ENCODE data around the gene DZANK1.
"Not testable (repeated sequence)": the region's sequence is repeated elsewhere in the genome, so short reads cannot be mapped to it uniquely, and the experiment has no call there.

DZANK1 gene

DNA sequence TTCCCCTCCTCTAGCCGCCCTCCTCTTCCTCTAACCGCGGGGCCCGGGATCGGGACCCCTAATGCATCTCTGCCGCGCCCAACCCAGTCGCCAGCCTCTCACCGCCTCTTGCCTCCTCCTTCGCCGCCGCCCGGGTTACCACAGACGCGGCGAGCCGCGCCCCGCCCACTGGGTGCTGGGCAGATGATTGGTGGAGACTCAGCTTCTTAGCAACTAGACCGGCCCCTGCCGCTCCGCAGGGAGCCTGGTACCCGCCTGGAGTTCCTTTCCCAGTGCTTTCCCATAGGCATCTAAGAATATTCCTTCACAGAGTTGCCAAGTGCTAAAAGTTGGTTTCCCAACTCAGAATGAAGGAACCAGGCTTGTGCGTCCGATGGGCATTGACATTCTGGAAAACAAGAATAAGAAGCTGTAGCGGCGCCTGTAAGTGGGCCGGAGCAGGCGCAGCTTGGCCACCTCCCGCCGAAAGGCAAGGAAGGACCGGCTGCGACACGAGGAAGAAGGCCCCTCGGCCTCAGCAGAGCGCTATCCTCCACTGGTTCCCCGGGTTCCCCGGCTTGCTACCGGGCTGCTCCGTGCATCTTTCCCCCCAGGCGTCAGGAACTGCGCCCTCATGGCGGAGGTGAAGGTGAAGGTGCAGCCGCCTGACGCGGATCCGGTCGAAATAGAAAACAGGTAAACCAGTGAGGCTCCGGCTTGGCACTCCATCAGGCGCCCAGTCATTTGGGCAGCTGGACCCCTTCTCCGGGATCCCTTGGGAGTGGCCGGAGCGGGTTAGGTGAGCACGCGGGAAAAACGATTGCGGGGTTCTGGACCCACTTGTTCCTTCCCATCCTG lies at the start of gene DZANK1, which contains the start of gene POLR3F:
Gene DZANK1, minus strand, starts transcription at position 137 of the 837 bp plus-strand sequence. CDS start 1,672 bp downstream, outside the sequence.
Gene POLR3F, plus strand, starts transcription at position 497 of the 837 bp plus-strand sequence. Its CDS starts 117 bp downstream, at position 614.
- DNase-seq = peak; percentile 96

DNA sequence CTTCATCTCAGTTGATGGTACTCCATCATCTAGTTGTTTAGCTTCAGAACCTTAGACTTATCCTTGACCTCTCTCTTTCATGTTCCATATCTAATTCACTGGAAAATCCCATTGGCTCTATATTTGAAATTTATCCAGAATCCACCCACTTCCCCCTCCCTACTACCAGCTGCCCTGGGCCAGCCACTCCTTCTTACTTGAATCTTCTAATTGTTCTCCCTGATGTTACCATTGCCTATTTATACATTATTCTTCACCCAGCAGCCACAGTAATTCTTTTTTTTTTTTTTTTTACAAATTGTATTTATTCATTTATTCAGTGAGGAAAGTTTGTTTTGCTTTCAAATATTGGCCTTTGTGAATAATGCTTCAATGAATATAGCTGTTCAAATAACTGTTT lies 49.1 kb upstream of the DZANK1 start:
- no peak for DNase-seq

DNA sequence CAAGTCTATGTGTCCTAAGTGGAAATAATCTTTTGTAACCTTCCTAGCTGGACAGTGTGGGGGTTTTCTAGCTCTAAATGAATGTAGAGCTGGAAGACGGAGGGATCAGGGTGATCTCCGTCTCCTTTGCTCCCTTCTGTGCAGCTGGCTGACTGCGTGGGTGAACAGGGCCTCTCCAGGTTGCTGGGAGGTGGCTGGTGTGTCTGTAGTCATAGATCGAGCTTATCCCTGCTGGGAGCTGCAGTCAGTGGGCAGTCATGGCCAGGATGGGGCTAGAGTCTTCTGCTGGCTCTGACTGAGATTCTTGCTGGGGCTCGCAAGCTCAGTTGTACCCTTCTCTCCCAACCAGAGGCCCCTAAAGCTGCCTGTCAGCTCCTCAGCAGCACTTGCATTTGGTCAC lies 47.3 kb upstream of the DZANK1 start:
- DNase-seq = no peak

DNA sequence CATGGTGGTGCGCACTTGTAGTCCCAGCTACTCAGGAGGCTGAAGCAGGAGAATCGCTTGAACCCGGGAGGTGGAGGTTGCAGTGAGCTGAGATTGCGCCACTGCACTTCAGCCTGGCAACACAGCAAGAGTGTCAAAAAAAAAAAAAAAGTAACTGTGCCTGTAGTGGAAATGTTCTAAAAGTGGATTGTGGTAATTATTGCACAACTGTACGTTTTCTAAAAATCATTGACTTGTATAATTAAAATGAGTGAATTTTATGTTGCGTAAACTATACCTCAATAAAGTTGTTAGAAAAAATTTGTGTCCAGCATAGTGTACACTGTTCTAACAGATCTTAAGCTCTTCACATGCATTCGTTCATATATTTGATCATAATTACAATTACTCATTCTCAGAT lies 46.4 kb upstream of the DZANK1 start:
- no peak for DNase-seq

DNA sequence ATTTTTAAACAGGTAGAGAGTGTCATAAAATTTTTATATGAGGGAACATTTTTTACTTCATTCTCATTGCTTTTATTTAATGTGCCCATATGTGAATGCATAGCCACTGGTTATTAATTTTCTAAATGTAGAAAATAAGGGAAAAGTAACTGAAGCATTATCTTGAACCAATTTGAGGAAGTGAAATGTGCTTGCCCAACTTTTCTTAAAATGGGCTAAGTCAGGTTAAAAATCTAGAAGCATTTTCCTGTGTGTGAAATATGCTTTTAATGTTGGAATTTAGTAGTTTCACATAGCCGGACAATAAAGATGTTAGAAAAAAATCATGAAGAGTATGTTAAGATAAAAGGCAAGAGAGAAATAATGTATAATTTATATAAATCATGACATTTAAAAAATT lies 44.7 kb upstream of the DZANK1 start:
- no peak for DNase-seq

DNA sequence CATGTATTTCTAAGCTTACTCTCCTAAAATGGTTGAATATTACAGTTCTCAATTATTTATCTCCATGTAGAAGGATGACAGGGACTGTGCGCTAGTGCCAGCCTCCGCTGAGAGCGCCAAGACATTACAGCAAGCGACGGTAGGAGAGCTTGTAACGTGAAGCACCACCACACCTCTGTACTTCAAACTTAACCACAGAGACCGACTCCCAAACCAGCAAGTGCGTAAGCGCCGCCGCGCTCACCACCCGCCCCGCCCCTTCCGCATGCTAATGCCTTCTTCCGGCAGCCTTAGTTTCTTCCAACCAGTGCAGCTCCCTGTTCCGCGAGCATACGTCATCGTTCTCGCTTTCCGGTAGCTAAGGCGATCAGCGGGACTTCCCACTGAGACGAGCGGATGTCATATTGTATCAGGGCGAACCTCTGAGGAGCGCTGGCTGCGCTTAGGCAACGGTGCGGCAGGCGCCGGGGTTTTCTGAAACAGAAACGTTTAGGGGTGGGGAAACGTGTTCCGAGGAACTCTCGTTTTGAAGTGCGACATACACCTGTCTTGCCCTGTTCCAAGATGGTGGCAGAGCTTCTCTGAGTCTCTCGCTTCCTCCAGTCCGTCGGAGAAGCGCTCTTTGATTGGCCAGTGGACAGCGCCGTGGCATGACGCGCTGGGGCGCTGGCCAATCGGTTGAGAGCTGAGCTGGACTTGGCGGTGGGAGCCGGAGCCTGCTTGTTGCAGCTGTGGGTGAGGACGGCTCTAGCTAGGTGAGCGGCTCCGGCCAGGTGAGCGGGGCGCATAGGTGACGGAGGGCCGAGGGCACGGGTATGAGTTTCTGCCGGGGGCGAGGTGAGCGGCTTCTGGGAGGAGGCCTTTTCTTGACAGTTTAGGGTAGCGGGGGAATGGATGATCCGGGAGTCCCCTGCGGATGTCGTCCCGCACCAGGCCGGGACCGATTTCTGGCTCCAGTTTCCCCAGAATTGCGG lies 40.7 kb upstream of the DZANK1 start, which contains the start of gene SEC23B:
Gene SEC23B, plus strand, starts transcription at position 723 of the 974 bp plus-strand sequence. CDS start 2,896 bp downstream, outside the sequence.
- DNase-seq = peak; percentile 98

DNA sequence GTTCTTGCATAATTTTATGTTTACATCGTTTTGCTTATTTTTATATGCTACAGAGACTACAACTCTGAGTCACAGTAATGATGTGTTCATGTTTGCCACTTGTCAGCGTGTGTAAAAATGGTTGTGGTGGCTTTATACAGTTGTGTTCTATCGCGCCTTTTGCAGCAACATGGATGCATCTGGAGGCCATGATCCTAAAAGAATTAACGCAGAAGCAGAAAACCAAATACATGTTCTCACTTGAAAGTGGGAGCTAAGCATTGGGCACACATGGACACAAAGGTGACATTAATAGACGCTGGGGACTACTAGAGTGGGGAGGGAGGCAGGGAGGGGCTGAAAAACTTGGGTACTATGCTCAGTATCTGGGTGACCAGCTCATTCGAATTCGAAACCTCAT lies 39.9 kb upstream of the DZANK1 start:
- peak; percentile 63 for DNase-seq

DNA sequence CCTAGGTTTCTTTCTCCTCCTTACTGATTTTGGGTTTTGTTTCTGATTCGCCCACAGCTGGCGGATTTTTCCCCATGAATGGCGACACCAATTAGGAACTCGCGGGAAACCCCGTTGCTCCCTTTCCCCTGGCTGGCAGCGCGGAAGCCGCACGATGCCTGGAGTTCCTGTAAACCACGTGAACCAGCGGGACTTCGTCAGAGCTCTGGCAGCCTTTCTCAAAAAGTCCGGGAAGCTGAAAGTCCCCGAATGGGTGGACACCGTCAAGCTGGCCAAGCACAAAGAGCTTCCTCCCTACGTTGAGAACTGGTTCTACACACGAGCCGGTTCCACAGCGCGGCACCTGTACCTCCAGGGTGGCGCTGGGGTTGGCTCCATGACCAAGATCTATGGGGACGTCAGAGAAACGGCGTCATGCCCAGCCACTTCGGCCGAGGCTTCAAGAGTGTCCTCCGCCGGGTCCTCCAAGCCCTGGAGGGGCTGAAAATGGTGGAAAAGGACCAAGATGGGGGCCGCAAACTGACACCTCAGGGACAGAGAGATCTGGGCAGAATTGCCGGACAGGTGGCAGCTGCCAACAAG lies 37.7 kb upstream of the DZANK1 start:
- no peak for DNase-seq

DNA sequence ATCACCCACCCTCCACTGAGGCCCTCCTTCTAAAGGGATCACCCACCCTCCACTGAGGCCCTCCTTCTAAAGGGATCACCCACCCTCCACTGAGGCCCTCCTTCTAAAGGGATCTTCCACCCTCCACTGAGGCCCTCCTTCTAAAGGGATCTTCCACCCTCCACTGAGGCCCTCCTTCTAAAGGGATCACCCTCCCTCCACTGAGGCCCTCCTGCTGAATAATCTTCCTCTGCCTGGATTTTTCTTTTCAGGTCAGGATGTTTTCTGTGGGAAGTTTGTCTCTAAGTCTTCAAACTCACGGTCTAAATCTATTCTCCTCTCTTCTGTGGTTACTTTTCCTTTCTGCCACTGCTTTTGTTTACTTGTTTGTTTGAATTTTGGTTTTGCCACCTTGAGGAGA lies 34.8 kb upstream of the DZANK1 start:
- DNase-seq = not testable (repeated sequence)

DNA sequence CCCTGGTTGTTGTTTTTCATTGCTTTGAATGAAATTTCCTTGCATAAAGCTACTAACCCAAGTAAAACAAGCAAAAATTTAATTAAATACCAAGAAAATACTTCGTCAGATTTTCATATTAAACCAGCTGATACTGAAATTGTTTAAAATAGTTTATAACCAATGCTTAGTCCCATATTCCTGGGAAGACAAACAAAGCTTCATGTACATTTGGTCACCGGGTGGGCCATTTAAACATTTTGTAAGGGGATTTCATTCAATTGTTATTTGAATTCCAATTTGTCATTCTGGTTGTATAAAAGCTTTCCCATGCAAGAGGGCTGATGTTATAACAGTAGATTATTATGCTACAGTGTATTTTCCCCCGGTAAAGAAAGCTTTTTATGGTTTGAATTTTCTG lies 30.8 kb upstream of the DZANK1 start:
- no peak for DNase-seq

DNA sequence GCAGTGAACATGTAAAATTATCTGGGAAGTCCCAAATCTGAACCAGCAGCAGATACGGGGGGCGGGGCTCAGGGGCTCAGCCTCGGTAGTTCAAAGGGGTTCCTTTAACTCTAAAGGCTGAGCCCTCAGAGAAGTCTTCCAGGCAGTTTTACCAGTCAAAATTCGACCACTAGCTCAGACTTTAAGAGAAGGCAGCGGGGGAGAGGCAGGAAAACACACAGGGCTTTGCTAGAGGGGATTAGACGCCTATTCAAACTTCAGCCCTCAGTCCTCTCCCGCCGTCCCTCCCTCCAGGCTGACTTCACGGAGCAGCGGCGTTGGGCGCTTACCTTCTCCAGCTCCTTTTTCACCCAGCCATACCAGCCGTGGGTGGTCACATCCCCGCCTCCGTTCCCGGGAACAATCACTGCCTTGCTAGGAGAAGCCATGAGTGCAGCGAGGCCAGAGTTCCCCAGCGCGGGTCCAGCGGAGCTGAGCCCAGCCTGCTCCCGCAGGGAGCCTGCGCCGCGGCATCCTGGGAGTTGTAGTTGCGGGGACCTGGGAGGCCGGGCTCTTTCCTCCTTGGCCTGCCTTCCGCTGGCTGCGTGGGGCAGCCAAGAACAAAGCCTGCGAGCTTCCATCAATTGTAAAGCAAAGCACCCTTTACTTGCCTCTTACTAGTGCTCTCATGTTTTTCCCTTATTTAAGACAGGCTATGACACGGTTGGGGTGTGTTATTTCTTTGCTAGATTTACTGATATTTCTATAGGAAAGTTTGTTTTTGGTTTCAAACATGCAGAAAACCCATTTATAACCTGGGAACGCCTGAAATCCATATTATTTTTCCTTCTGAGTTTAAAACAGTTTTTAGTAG lies 30.1 kb upstream of the DZANK1 start, which contains the start of gene RBBP9:
Gene RBBP9, minus strand, starts transcription at position 486 of the 853 bp plus-strand sequence. Its CDS starts 58 bp downstream, at position 428.
- DNase-seq = peak; percentile 89

DNA sequence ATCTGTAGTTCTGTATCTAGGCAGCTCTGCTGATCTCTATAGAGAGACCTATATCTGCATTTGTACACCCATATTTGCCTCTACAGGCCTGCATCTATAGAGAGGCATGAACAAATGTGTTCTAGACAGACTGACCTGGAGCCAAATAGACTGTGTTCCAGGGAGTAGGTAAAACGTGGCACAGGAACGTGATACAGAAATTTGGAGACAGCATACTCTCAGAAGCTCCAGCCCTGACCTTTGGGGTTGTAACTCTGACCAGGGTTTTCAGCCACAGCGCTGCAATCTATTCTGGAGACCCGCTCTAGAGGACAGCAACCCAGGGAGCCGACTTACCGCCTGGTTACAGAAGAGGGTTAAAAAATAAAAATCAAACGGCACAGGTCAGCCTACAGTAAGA lies 29.2 kb upstream of the DZANK1 start:
- peak; percentile 25 for DNase-seq

DNA sequence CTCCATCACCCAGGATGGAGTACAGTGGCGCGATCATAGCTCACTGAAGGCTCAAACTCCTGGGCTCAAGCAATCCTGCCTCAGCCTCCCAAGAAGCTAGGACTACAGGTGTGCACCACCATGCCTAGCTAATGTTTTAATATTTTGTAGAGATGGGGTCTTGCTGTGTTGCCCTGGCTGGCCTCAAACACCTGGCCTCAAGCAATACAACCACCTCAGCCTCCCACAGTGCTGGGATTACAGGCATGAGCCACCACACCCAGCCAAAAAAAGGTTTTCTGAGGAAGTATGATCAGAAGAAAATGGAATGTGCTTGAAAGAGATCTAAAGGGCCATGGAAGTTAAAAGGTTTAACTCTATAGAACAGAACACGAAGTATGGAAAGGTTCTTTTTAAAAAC lies 21.5 kb upstream of the DZANK1 start:
- DNase-seq = no peak

DNA sequence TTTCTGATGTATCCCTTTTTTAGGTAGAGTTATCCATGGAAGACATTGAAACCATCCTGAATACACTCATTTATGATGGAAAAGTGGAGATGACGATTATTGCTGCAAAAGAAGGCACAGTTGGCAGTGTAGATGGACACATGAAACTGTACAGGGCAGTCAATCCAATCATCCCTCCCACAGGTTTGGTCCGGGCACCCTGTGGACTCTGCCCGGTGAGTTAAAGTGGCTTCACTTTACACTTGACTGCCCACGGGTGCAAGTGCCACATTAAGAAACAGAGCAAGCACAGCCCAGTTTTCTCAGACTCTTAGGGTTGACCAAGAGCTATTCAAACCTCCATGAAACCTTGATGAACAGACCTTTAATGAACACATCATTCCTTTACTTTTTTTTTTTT lies 14.8 kb upstream of the DZANK1 start:
- no peak for DNase-seq

DNA sequence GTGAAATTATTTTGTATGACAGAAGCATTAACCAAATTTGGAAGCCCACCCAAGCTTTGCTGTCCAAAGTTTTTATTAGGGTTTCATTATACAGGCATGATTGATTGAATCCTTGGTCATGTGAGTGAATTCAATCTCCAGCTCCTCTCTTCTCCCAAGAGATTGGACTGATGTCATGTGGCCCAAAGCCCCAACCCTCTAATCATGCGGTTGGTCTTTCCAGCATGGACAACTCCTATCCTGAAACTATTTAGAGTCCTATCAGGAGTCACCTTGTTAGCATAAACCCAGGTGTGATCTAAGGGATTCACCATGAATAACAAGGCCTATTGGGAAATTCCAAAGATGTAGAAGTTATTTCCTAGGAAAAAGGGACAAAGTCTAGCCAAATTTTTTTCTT lies 11.0 kb upstream of the DZANK1 start:
- no peak for DNase-seq

DNA sequence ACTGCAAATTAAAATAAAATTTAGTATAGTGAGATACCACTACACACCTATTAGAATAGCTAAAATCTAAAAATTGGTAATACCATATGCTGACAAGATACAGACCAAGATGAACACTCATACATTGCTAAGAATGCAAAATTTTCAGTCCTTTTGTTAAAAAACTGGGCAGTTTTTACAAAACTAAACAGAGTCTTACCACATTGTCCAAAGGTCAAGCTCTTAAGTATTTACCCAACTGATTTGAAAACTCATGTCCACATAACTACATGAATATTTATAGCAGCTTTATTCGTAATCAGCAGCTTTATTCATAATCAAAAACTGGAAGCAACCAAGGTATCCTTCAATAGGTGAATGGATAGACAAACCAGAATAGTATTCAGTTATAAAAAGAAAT lies 10.4 kb upstream of the DZANK1 start:
- no peak for DNase-seq

DNA sequence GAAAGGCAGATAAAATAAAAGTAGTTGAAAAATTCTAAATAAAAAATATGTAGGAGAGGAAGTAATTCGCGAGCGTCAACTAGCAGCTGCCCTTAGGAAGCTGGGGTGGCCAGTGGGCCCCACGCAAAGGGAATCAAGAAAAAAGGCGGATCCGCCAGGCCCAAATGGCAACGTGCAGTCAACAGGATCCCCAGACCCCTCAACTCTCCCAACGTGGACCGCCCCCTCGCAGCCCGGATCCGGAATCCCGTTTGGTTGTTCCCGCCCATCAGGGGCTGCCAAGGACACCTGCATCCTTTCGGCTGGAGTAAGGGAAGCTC lies 296 bp downstream of the DZANK1 start:
- DNase-seq = no peak

DNA sequence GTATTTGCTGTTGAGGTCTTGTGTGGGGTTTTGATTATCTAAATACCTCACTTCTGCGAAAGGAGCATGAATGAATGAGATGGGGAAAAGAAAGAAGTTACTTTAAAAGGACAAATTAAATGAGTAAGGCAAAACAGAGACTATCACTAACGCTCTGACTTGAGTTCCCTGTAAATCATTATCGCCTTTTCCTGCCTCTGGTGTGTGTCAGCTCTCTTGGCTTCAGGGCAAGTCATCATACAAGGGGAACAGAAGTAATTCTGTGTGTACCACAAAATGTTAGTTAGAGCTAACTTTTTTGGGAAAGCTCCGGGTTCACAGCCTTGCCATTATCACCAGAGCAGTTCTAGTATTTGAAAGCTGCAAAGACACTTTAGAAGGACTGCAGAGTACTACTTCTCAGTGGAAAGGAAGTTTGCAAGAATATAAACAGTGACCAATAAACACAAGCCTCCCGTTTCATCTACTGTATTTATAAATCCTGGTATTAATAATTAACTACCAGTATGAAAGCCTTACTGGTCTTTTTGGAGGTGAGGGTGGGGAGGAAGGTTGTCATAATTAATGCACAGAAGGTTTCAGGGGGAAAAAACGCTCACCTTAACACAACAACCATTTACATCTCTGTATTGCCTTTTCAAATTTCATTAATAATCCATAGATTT lies 1.2 kb downstream of the DZANK1 start:
- DNase-seq = no peak

DNA sequence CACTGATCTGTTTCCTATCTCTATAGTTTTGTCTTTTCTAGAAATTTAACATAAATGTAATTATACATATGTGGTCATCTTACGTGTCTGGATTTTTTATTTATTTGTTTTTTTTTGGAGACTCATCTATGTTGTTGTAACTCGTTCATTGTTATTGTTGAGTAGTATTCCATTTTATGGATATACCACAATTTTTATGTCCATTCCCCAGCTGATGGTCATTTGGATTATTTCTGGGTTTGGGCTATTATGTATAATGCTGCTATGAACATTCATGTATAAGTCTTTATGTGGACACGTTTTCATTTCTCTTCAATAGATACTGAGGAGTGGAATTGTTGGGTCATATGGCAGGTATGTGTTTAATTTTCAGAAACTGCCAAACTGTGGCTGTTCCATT lies 10.2 kb downstream of the DZANK1 start:
- no peak for DNase-seq

DNA sequence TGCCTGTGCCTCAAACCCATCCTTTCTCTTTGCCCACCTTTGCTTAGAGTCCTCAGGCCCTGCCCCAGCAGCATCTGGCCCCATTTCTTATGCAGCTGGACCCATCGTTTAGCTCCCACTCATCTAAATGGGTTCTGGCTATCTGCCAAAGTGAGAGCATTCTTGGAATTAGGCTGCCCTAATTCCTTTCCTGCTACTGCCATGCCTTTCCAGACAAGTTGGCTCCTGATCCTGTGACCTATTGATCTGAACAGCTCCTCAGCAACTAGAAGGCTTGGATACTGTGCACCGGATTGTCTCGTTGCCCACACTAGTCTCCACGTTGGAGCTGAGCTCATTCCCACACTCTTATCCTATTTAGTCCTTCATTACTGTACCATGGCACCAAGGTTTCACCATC lies 22.9 kb downstream of the DZANK1 start:
- DNase-seq = no peak

DNA sequence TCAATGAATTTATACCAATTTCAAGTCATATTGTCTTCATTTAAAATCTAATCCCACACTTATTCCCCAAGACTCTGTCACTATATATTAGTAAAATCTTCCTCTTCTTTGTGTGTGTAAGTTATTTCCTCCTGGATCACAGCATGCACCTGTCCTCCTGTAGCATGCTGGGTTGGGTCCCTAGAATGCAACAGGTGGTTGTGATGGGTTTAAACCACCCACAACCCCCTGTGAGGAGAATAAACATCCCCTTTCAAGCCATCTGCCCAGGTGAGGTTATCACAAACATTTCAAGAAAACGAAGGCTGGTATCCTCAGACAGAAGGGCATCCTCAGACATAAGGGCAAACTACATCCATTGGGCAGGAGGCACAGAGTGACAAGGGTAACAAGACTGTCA lies 26.4 kb downstream of the DZANK1 start:
- DNase-seq = no peak

DNA sequence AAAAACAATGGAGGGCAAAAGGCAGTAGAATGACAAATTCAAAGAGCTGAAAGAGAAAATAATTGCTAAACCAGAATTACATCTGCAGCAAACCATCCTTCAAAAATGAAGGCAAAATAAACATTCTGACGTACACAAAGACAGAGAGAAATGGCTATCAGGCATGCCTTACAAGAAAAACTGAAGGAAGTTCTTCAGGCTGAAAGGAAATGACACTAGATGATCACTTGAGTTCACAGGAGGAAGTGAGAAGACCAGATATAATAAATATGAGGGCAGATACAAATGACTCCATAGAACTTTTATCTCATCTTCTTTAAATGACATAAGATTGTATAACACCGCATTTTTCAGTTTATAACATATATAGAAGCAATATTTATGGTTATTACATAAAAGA lies 30.0 kb downstream of the DZANK1 start:
- DNase-seq = no peak

Measured in SHP77 treated with DMSO at 0.1 percent for 48 hours (cell line).